HepG2 (cell line): ENCODE data around the gene CD7. TPM values are rescaled to one million over a fixed set of nuclear protein-coding genes. Genes with fewer than 3 reads are reported as not detected.
A peak's percentile ranks its signal among the peaks of the same experiment; 100 is the strongest.

Source experiments
- GPBP1L1 ChIP-seq: sonication (generic); formaldehyde crosslinking; IDR thresholded peaks from 2 replicates; pipeline ENCODE4 v1.5.0; 2020; ENCODE audit warnings: mild to moderate bottlenecking, missing genetic modification reagents
- PBX2 ChIP-seq: IDR thresholded peaks from 2 replicates; pipeline ENCODE4 v1.6.1; 2016; ENCODE audit warnings: control low read depth
- POGK ChIP-seq: sonication (generic); formaldehyde crosslinking; conservative IDR thresholded peaks from 2 replicates; pipeline ENCODE4 v1.8.0; 2022; ENCODE audit warnings: mild to moderate bottlenecking, moderate library complexity, missing genetic modification reagents
- PRDM15 ChIP-seq: sonication (generic); formaldehyde crosslinking; IDR thresholded peaks from 2 replicates; pipeline ENCODE4 v1.4.0; 2020; ENCODE audit warnings: missing genetic modification reagents
- TOPORS ChIP-seq: sonication (generic); formaldehyde crosslinking; IDR thresholded peaks from 2 replicates; pipeline ENCODE4 v1.8.0; 2023; ENCODE audit warnings: mild to moderate bottlenecking, missing genetic modification reagents
- ZBTB4 ChIP-seq: sonication (generic); formaldehyde crosslinking; IDR thresholded peaks from 2 replicates; pipeline ENCODE4 v1.4.0; 2020; ENCODE audit warnings: missing genetic modification reagents, mild to moderate bottlenecking, borderline replicate concordance
- ZFP41 ChIP-seq: sonication (generic); formaldehyde crosslinking; IDR thresholded peaks from 2 replicates; pipeline ENCODE4 v1.4.0; 2020; ENCODE audit warnings: mild to moderate bottlenecking, missing genetic modification reagents, borderline replicate concordance
- ZNF276 ChIP-seq: sonication (generic); formaldehyde crosslinking; IDR thresholded peaks from 2 replicates; pipeline ENCODE4 v1.4.0; 2020; ENCODE audit warnings: mild to moderate bottlenecking, low read depth, missing genetic modification reagents
- ZNF547 ChIP-seq: sonication (generic); formaldehyde crosslinking; IDR thresholded peaks from 2 replicates; pipeline ENCODE4 v1.5.1; 2020; ENCODE audit warnings: mild to moderate bottlenecking, missing genetic modification reagents
- ZNF660 ChIP-seq: sonication (generic); formaldehyde crosslinking; IDR thresholded peaks from 2 replicates; pipeline ENCODE4 v1.5.1; 2020; ENCODE audit warnings: mild to moderate bottlenecking, low read depth, missing genetic modification reagents, borderline replicate concordance
- ZNF724P ChIP-seq: sonication (generic); formaldehyde crosslinking; IDR thresholded peaks from 2 replicates; pipeline ENCODE4 v1.8.0; 2022; ENCODE audit warnings: missing genetic modification reagents, borderline replicate concordance
- ZSCAN21 ChIP-seq: sonication (generic); formaldehyde crosslinking; IDR thresholded peaks from 2 replicates; pipeline ENCODE4 v1.8.0; 2022; ENCODE audit warnings: mild to moderate bottlenecking, missing genetic modification reagents, moderate library complexity, borderline replicate concordance
- polyA plus RNA-seq, 8 experiments: library from polyadenylated mRNA; depleted of rRNA in 3 of 8; stranded (reverse) in 7 of 8; unstranded in 1 of 8; fragments of >200 nt; fragmentation: Illumina TruSeq in 4 of 8; extraction: Trizol in 4 of 8; gene quantifications; 2 replicates each; pipeline versions ENCODE4 v1.2.1 to v1.2.3, GENCODE V29; 2011 to 2016; ENCODE audit warnings: low read depth in 4 of 8, missing spikeins in 1 of 8, mixed read lengths in 1 of 8; ENCODE audit not compliant: insufficient read depth in 1 of 8
- total RNA-seq, 5 experiments: library from RNA; depleted of rRNA; stranded (reverse); fragments of >200 nt; fragmentation: Illumina TruSeq; extraction: Trizol; gene quantifications; 2 replicates each; pipeline ENCODE4 v1.2.3, GENCODE V29; 2016; ENCODE audit warnings: low read depth in 1 of 5

CD7 gene
- total and polyA plus RNA-seq, 2 of the 13 experiments (the other 11 are each of a cell fraction or from before 2014, with no cell fraction given): 67.6 to 76.4 TPM

GRCh38 chr17:82328141-82328993, 11.0 kb upstream of the CD7 start (continued):
- TF ChIP-seq POGK (CRISPR knock-in tag) (peak; percentile 86), ZNF724P (CRISPR knock-in tag) (peak; percentile 95), ZNF276 (CRISPR knock-in tag) (peak; percentile 93; the same call in 1 of the 2 replicates), PRDM15 (no peak), ZNF660 (no peak), ZSCAN21 (CRISPR knock-in tag) (peak; percentile 84; the same call in 1 of the 2 replicates), TOPORS (CRISPR knock-in tag) (peak; percentile 96), GPBP1L1 (no peak), PBX2 (CRISPR knock-in tag) (0 out of 2 replicates have a peak, but pooled peaks have one; percentile 39), ZFP41 (CRISPR knock-in tag) (no peak), ZNF547 (CRISPR knock-in tag) (peak; percentile 15; the same call in 1 of the 2 replicates), ZBTB4 (CRISPR knock-in tag) (peak; percentile 97)
